ENCODE measurements around the gene MINDY2.

The MINDY2 gene

GRCh38 chr15:58770857-58771620, at the start of gene MINDY2:
Gene MINDY2, plus strand, starts transcription at chr15:58771302. Its CDS starts 94 bp downstream, at chr15:58771396.
- peak; percentile 95 for DNase-seq (ENCODE audit: low spot score)
- TF ChIP-seq CTCF (IDR thresholded peaks at IDR 0.05; ENCODE audit: extremely low read depth, missing control alignments): peak; percentile 29

- no peak for TF ChIP-seq CTCF (IDR thresholded peaks at IDR 0.05; ENCODE audit: extremely low read depth, missing control alignments)
- DNase-seq (ENCODE audit: low spot score): peak; percentile 63
Measured at GRCh38 chr15:58724466-58724865, 46.6 kb upstream of the MINDY2 start.

- no peak for TF ChIP-seq CTCF (IDR thresholded peaks at IDR 0.05; ENCODE audit: extremely low read depth, missing control alignments)
- no peak for DNase-seq (ENCODE audit: low spot score)
Measured at GRCh38 chr15:58726867-58727266, 44.2 kb upstream of the MINDY2 start.

GRCh38 chr15:58731756-58732535, 39.2 kb upstream of the MINDY2 start:
- DNase-seq (ENCODE audit: low spot score): no peak

GRCh38 chr15:58732625-58733363, 38.3 kb upstream of the MINDY2 start:
- no peak for TF ChIP-seq CTCF (IDR thresholded peaks at IDR 0.05; ENCODE audit: extremely low read depth, missing control alignments)
- DNase-seq (ENCODE audit: low spot score): no peak

More at GRCh38 chr15:58731756-58732535, 39.2 kb upstream of the MINDY2 start:
- TF ChIP-seq CTCF (IDR thresholded peaks at IDR 0.05; ENCODE audit: extremely low read depth, missing control alignments): no peak

GRCh38 chr15:58734859-58735258, 36.2 kb upstream of the MINDY2 start:
- TF ChIP-seq CTCF (IDR thresholded peaks at IDR 0.05; ENCODE audit: extremely low read depth, missing control alignments): no peak
- no peak for DNase-seq (ENCODE audit: low spot score)
